ENCODE results near the gene FKBP5. TPM values are rescaled to one million over a fixed set of nuclear protein-coding genes. Genes with fewer than 3 reads are reported as not detected.
A peak's percentile ranks its signal among the peaks of the same experiment; 100 is the strongest.

Gene FKBP5
- total and polyA plus RNA-seq, 2 of the 4 experiments (the other 2 are of a cell fraction) = 6.8 to 7.0 TPM

DNA sequence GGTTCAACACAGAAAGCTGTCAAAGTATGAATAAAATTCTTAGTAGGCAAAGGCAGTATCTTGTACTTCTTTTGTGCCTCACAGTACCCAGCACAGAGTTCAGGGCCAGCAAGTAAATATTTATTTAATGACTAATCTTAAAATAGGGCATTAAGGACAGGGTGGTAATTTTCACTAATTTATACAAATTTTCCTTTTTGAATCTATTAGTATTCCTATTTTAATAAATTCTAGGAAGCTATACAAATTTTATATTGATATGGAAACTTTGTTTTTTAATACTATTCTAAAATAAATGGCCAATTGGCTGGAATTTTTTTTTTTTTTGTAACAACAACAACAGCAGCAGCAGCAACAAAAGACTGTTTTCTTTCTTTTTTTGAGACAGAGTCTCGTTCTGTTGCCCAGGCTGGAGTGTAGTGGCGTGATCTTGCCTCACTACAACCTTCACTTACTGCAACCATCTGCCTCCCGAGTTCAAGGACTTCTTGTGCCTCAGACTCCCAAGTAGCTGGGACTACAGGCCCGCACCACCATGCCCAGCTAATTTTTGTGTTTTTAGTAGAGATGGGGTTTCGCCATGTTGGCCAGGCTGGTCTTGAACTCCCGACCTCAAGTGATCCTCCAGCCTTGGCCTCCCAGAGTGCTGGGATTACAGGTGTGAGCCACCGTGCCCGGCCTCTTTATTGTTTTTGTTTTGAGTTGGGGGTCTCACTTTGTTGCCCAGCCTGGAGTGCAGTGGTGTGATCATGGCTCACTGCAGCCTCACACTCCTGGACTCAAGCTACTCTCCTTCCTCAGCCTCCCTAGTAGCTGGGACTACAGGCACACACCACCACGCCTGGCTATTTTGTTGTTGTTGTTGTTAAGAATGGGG lies 85.2 kb downstream of the FKBP5 start:
- Histone ChIP-seq H3K56ac (ENCODE audit: extremely low read depth, insufficient read depth, low read length) (no peak overlapping the region), H4K8ac (ENCODE audit: low read depth in 2 of 2, low read length in 2 of 2) (no peak overlapping the region), H3K18ac (ENCODE audit: low read depth, low read length) (0 out of 2 replicates have a peak overlapping the region, but pooled peaks have one; percentile 48), H2AK9ac (replicated peaks; ENCODE audit: low read depth, low read length, poor library complexity) (no peak overlapping the region), H3K9me1 (ENCODE audit: insufficient read depth, low read length) (peaks cover 9% of the 10 kb centered on the region), H3K36me3 (ENCODE audit: control insufficient read depth, insufficient read depth, low read length) (no peaks in the 10 kb centered on the region), H3K4ac (ENCODE audit: low read depth, low read length) (peak overlapping the region; percentile 60; the same call in 1 of the 2 replicates), H2BK5ac (ENCODE audit: low read depth, low read length, poor library complexity, severe bottlenecking) (no peak overlapping the region), H3K27me3 (ENCODE audit: control insufficient read depth, insufficient read depth, low read length) (no peaks in the 10 kb centered on the region), H2AFZ (replicated peaks; ENCODE audit: low read length, poor library complexity) (no peak overlapping the region), H3K9me3 (ENCODE audit: control insufficient read depth, insufficient read depth, low read length) (no peaks in the 10 kb centered on the region), H3K4me1 (ENCODE audit: control insufficient read depth, insufficient read depth, low read length) (peaks cover 10% of the 10 kb centered on the region), H3K4me2 (ENCODE audit: low read depth, low read length) (no peak overlapping the region), H3K27ac (ENCODE audit: insufficient read depth, low read length) (no peak overlapping the region), H3K23ac (ENCODE audit: low read depth, low read length) (no peak overlapping the region), H2AK5ac (ENCODE audit: low read depth, low read length) (peak overlapping the region; percentile 81), H2BK120ac (ENCODE audit: low read depth, low read length) (peak overlapping the region; percentile 64), H3K9ac (ENCODE audit: low read depth, low read length) (no peak overlapping the region), H4K91ac (ENCODE audit: insufficient read depth, low read depth, low read length) (peak overlapping the region; percentile 51; the same call in 1 of the 2 replicates), H4K5ac (ENCODE audit: low read depth, low read length) (no peak overlapping the region), H3K4me3 (ENCODE audit: insufficient read depth, low read depth, low read length) (no peak overlapping the region), H2BK15ac (ENCODE audit: low read depth, low read length) (peak overlapping the region; percentile 37; the same call in 1 of the 3 replicates), H4K20me1 (ENCODE audit: insufficient read depth, low read length) (peaks cover 6% of the 10 kb centered on the region; the same call in 1 of the 2 replicates), H3K14ac (replicated peaks; ENCODE audit: low read depth, low read length) (peak overlapping the region; percentile 41; the same call in 1 of the 2 replicates), H2BK20ac (ENCODE audit: low read depth, low read length) (peak overlapping the region; percentile 64), H3K79me1 (ENCODE audit: low read depth in 1 of 2, low read length in 2 of 2) (peaks cover 0 to 5% of the 10 kb centered on the region in 2 experiments; a peak in 1 of 4 replicates)
- CTCF ChIA-PET = interaction anchor here (0.7 kb wide), 2 partner anchors 10 to 19 kb away, joined by 3 read pairs; no protein-coding TSS in a partner anchor
- BruUV-seq (replicated peaks) = no TSS peak
- dilution Hi-C loops (cut with HindIII; ENCODE audit: low sequenced_read_pairs, unreplicated experiment) = no loop called here
- POLR2A ChIA-PET (ENCODE audit: unreplicated experiment) = no interaction called here
- in situ Hi-C loops (cut with MboI; ENCODE audit: low sequenced_read_pairs) = no loop called here
- intact Hi-C loops (cut with micrococcal nuclease) = loop anchor here (5.0 kb wide), 1 partner anchor 64 kb away; no protein-coding TSS in a partner anchor
- no CpG with 5 or more reads among the region's 9 CpGs for WGBS, 2 experiments (ENCODE audit: extremely low coverage in 2 of 2, insufficient read length in 1 of 2)
- ATAC-seq (ENCODE audit: low read depth) (no peak), DNase-seq (no peak)
- TF ChIP-seq RAD21 (IDR thresholded peaks at IDR 0.05; ENCODE audit: low read length) = no peak
- no peak for TF ChIP-seq RFX5 (IDR thresholded peaks at IDR 0.05; ENCODE audit: low read depth, low read length)
- TF ChIP-seq, protein P1, sequence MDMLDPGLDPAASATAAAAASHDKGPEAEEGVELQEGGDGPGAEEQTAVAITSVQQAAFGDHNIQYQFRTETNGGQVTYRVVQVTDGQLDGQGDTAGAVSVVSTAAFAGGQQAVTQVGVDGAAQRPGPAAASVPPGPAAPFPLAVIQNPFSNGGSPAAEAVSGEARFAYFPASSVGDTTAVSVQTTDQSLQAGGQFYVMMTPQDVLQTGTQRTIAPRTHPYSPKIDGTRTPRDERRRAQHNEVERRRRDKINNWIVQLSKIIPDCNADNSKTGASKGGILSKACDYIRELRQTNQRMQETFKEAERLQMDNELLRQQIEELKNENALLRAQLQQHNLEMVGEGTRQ (IDR thresholded peaks at IDR 0.05; ENCODE audit: low read depth, low read length) = no peak
- TF ChIP-seq SMC3 (IDR thresholded peaks at IDR 0.05; ENCODE audit: low read depth, low read length) = no peak
- TF ChIP-seq, protein P2, sequence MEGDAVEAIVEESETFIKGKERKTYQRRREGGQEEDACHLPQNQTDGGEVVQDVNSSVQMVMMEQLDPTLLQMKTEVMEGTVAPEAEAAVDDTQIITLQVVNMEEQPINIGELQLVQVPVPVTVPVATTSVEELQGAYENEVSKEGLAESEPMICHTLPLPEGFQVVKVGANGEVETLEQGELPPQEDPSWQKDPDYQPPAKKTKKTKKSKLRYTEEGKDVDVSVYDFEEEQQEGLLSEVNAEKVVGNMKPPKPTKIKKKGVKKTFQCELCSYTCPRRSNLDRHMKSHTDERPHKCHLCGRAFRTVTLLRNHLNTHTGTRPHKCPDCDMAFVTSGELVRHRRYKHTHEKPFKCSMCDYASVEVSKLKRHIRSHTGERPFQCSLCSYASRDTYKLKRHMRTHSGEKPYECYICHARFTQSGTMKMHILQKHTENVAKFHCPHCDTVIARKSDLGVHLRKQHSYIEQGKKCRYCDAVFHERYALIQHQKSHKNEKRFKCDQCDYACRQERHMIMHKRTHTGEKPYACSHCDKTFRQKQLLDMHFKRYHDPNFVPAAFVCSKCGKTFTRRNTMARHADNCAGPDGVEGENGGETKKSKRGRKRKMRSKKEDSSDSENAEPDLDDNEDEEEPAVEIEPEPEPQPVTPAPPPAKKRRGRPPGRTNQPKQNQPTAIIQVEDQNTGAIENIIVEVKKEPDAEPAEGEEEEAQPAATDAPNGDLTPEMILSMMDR (conservative IDR thresholded peaks at IDR 0.05; ENCODE audit: low read depth, low read length) = no peak
- no peak for TF ChIP-seq CEBPB (IDR thresholded peaks at IDR 0.05; ENCODE audit: low read depth, low read length)
- TF ChIP-seq BHLHE40 (IDR thresholded peaks at IDR 0.05; ENCODE audit: low read depth, low read length) = no peak
- no peak for TF ChIP-seq MAFK (IDR thresholded peaks at IDR 0.05; ENCODE audit: low read depth, low read length)
- TF ChIP-seq RCOR1 (IDR thresholded peaks at IDR 0.05; ENCODE audit: insufficient replicate concordance, low read length) = no peak
- no peak for TF ChIP-seq POLR2A (IDR thresholded peaks at IDR 0.05; ENCODE audit: low read depth, low read length)
- TF ChIP-seq MAZ (IDR thresholded peaks at IDR 0.05; ENCODE audit: borderline replicate concordance, low read depth, low read length) = no peak
- TF ChIP-seq, protein P3, sequence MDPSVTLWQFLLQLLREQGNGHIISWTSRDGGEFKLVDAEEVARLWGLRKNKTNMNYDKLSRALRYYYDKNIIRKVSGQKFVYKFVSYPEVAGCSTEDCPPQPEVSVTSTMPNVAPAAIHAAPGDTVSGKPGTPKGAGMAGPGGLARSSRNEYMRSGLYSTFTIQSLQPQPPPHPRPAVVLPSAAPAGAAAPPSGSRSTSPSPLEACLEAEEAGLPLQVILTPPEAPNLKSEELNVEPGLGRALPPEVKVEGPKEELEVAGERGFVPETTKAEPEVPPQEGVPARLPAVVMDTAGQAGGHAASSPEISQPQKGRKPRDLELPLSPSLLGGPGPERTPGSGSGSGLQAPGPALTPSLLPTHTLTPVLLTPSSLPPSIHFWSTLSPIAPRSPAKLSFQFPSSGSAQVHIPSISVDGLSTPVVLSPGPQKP (IDR thresholded peaks at IDR 0.05; ENCODE audit: borderline replicate concordance, low read depth, low read length) = no peak
- no peak for TF ChIP-seq FOS (IDR thresholded peaks at IDR 0.05; ENCODE audit: low read depth, low read length)
- TF ChIP-seq CHD1 (IDR thresholded peaks at IDR 0.05; ENCODE audit: low read depth, low read length) = no peak
